NCI-H1092 (cell line): ENCODE measurements around the gene GPR160.
A peak's percentile ranks its signal among the peaks of the same experiment; 100 is the strongest.
"Not testable (repeated sequence)": the region's sequence is repeated elsewhere in the genome, so short reads cannot be mapped to it uniquely, and the experiment has no call there.

ENCODE experiments used
- DNase-seq: peaks from one replicate; lab custom pipeline; 2025; lab: John Stamatoyannopoulos, UW

The GPR160 gene

GRCh38 chr3:170037463-170038433 lies at the start of gene GPR160:
TSS of gene GPR160 (plus strand) at chr3:170037995. CDS start at chr3:170083973, 45,978 bp downstream.
- peak; percentile 21 for DNase-seq

GRCh38 chr3:169990431-169990830 lies 47.4 kb upstream of the GPR160 start:
- no peak for DNase-seq

- DNase-seq, result no peak
Measured at GRCh38 chr3:169992156-169992555, 45.6 kb upstream of the GPR160 start.

GRCh38 chr3:169992781-169993180 lies 45.0 kb upstream of the GPR160 start:
- no peak for DNase-seq

GRCh38 chr3:169993761-169994160 lies 44.0 kb upstream of the GPR160 start:
- no peak for DNase-seq

GRCh38 chr3:169996063-169996462 lies 41.7 kb upstream of the GPR160 start:
- no peak for DNase-seq

- no peak for DNase-seq
Measured at GRCh38 chr3:169998668-169999131, 39.1 kb upstream of the GPR160 start.

- no peak for DNase-seq
Measured at GRCh38 chr3:169999433-169999832, 38.4 kb upstream of the GPR160 start.

GRCh38 chr3:170000051-170000450 lies 37.7 kb upstream of the GPR160 start:
- no peak for DNase-seq

- DNase-seq, result no peak
Measured at GRCh38 chr3:170002231-170002630, 35.6 kb upstream of the GPR160 start.

- no peak for DNase-seq
Measured at GRCh38 chr3:170002879-170003278, 34.9 kb upstream of the GPR160 start.

GRCh38 chr3:170003881-170004356 lies 33.9 kb upstream of the GPR160 start:
- no peak for DNase-seq

GRCh38 chr3:170007031-170007663 lies 30.6 kb upstream of the GPR160 start:
- DNase-seq, result no peak

- no peak for DNase-seq
Measured at GRCh38 chr3:170010498-170010897, 27.3 kb upstream of the GPR160 start.

GRCh38 chr3:170012683-170013400 lies 25.0 kb upstream of the GPR160 start:
- DNase-seq, result no peak

- DNase-seq, result no peak
Measured at GRCh38 chr3:170016057-170016456, 21.7 kb upstream of the GPR160 start.

- not testable (repeated sequence) for DNase-seq
Measured at GRCh38 chr3:170019306-170019705, 18.5 kb upstream of the GPR160 start.

- no peak for DNase-seq
Measured at GRCh38 chr3:170021083-170021482, 16.7 kb upstream of the GPR160 start.

GRCh38 chr3:170022336-170022735 lies 15.5 kb upstream of the GPR160 start:
- DNase-seq, result no peak

GRCh38 chr3:170023165-170023564 lies 14.6 kb upstream of the GPR160 start:
- DNase-seq, result no peak

- DNase-seq, result no peak
Measured at GRCh38 chr3:170024581-170024980, 13.2 kb upstream of the GPR160 start.
